ENCODE results near the gene OSBPL5. TPM values are rescaled to one million over a fixed set of nuclear protein-coding genes. Genes with fewer than 3 reads are reported as not detected.
A peak's percentile ranks its signal among the peaks of the same experiment; 100 is the strongest.

Gene OSBPL5
- total and polyA plus RNA-seq, 2 donors from 2014 or later: 8.5 to 63.0 TPM

DNA sequence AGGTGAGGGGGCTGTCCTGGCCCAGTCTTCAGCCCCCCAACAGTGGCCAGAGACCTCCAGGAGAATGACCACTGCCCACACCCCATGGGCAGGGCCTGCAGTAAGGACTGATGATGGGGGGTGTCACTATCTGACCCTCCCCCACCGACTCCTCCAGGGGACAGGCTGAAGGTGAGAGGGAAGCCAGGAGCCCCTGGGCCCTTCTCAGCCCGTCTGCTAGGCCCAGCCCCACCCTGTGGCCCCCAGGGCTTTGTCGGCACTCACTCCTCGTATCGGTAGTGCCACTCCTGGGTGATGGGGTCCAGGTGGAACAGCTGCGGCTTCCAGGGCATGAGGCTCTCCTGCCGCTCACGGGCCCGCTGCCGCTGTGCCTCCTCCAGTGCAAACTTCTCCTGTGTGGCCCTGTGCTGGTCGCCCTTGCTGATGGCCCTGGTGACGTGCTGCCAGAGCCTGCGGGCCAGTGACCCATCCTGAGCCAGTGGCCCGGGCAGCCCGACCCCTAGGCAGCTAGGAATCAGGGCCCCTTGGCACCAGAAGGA is 72.4 kb downstream of the OSBPL5 start:
- intact Hi-C loops (cut with DNase I): no loop called here
- no peak overlapping the region for H3K4me3 ChIP-seq (ENCODE audit: low read length in 3 of 3)
- TF ChIP-seq, protein P1, sequence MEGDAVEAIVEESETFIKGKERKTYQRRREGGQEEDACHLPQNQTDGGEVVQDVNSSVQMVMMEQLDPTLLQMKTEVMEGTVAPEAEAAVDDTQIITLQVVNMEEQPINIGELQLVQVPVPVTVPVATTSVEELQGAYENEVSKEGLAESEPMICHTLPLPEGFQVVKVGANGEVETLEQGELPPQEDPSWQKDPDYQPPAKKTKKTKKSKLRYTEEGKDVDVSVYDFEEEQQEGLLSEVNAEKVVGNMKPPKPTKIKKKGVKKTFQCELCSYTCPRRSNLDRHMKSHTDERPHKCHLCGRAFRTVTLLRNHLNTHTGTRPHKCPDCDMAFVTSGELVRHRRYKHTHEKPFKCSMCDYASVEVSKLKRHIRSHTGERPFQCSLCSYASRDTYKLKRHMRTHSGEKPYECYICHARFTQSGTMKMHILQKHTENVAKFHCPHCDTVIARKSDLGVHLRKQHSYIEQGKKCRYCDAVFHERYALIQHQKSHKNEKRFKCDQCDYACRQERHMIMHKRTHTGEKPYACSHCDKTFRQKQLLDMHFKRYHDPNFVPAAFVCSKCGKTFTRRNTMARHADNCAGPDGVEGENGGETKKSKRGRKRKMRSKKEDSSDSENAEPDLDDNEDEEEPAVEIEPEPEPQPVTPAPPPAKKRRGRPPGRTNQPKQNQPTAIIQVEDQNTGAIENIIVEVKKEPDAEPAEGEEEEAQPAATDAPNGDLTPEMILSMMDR (IDR thresholded peaks at IDR 0.05; ENCODE audit: borderline replicate concordance, extremely low read depth, insufficient read depth): no peak
- no peak overlapping the region for H3K9ac ChIP-seq (ENCODE audit: low read length in 3 of 3)
- H3K27ac ChIP-seq (ENCODE audit: low read depth in 2 of 2, low read length in 2 of 2): no peak overlapping the region
- no peaks in the 10 kb centered on the region for H3K27me3 ChIP-seq (ENCODE audit: control insufficient read depth, insufficient read depth, low read length)
- H3K36me3 ChIP-seq (ENCODE audit: control insufficient read depth in 2 of 3, insufficient read depth in 3 of 3, low read length in 3 of 3): no peaks in the 10 kb centered on the region
- peak in 1 of 5 donors; percentile 74 for DNase-seq
- FAIRE-seq: no peak
- no peaks in the 10 kb centered on the region for H3K9me3 ChIP-seq (ENCODE audit: control insufficient read depth in 2 of 3, insufficient read depth in 1 of 3, low read length in 3 of 3)
- peaks cover 0 to 4% (median 0%) of the 10 kb centered on the region in 3 donors for H3K4me1 ChIP-seq (ENCODE audit: control insufficient read depth in 2 of 3, insufficient read depth in 2 of 3, low read depth in 1 of 3, low read length in 3 of 3)

DNA sequence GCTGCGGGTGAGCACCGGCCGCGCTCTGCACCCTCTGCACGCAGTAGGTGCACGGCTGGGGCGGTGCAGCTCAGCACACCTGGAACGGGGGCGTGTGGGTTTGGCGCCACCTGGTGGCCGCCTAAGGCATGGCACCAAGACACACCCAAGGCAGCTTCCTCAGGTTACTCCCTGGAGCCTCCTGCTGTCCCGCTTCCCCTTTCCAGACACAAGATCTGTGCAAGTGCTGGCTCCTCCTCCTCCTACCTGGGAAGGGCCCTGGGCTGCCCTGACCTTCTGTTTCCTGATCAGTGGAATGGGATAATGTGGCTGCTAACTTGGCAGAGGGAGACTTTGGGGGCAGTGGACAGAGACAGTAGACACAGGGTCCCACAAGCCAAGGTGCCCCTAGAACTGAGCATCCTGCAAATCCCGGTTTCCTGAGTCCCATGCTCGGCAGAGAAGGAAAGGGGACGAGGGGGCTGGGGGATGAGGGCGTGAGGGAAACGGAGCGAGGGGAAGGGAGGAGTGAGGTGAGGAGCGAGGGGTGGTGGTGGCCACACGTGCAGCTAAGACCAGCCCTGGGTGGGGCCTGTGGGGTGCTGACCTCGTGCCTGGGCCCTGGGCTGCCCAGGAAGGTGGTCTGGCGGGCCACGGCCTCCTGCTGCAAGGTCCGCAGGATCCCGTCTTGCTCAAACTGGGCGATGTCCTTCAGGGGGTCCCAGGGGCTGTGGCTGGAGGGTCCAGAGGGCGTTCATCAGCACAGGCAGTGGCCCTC is 73.1 kb downstream of the OSBPL5 start:
- DNase-seq (peak; percentile 68 to 84 (median 74)), FAIRE-seq (no peak)
- peaks cover 0 to 4% (median 0%) of the 10 kb centered on the region in 3 donors for H3K4me1 ChIP-seq (ENCODE audit: control insufficient read depth in 2 of 3, insufficient read depth in 2 of 3, low read depth in 1 of 3, low read length in 3 of 3)
- H3K27me3 ChIP-seq (ENCODE audit: control insufficient read depth, insufficient read depth, low read length): no peaks in the 10 kb centered on the region
- intact Hi-C loops (cut with DNase I): no loop called here
- H3K36me3 ChIP-seq (ENCODE audit: control insufficient read depth in 2 of 3, insufficient read depth in 3 of 3, low read length in 3 of 3): no peaks in the 10 kb centered on the region
- H3K4me3 ChIP-seq (ENCODE audit: low read length in 3 of 3): no peak overlapping the region
- TF ChIP-seq, protein P1 (IDR thresholded peaks at IDR 0.05; ENCODE audit: borderline replicate concordance, extremely low read depth, insufficient read depth): peak; percentile 98
- no peak overlapping the region for H3K27ac ChIP-seq (ENCODE audit: low read depth in 2 of 2, low read length in 2 of 2)
- no peak overlapping the region for H3K9ac ChIP-seq (ENCODE audit: low read length in 3 of 3)
- H3K9me3 ChIP-seq (ENCODE audit: control insufficient read depth in 2 of 3, insufficient read depth in 1 of 3, low read length in 3 of 3): no peaks in the 10 kb centered on the region

DNA sequence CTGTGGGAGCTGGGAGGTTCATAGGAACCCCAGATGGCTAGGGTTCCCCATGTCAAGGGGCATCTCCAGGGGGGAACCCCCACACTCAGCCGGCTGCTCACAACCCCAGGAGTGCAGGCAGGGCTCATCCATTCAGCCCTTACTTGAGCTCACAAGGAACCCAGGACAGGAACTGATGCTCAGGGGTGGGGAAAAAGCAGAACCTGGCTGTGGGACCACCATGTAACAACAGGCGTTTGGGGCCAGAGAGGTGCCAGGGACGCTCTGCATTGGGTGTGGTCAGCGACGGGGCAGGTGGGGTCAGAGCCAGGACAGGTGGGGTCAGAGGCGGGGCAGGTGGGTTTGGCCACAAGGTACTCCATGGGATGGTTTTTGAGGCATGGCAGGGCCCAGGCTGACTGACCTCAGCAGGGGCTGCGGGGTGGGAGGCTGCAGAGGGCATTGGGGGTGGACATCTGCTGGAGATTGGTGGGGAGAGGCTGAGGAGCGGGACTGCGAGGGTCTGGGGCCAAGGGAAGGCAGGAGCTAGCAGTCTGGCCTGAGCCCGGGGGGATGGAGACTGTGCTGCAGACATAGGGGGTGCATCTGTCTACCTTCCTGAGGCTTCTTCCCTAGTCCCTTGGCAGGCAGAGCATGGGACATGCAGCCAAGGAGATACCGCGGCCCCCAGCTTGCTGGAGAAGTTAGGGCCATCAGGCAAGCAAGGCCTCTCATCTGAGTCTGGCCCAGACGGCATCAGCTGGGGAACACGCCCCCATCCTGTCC is 73.8 kb downstream of the OSBPL5 start:
- no peaks in the 10 kb centered on the region for H3K36me3 ChIP-seq (ENCODE audit: control insufficient read depth in 2 of 3, insufficient read depth in 3 of 3, low read length in 3 of 3)

More for the DNA sequence above, 73.8 kb downstream of the OSBPL5 start:
- Histone ChIP-seq H3K9ac (ENCODE audit: low read length in 3 of 3) (no peak overlapping the region), H3K4me1 (ENCODE audit: control insufficient read depth in 2 of 3, insufficient read depth in 2 of 3, low read depth in 1 of 3, low read length in 3 of 3) (peaks cover 0 to 4% (median 0%) of the 10 kb centered on the region in 3 donors), H3K4me3 (ENCODE audit: low read length in 3 of 3) (no peak overlapping the region), H3K27ac (ENCODE audit: low read depth in 2 of 2, low read length in 2 of 2) (no peak overlapping the region), H3K27me3 (ENCODE audit: control insufficient read depth, insufficient read depth, low read length) (no peaks in the 10 kb centered on the region), H3K9me3 (ENCODE audit: control insufficient read depth in 2 of 3, insufficient read depth in 1 of 3, low read length in 3 of 3) (no peaks in the 10 kb centered on the region)
- TF ChIP-seq, protein P1 (IDR thresholded peaks at IDR 0.05; ENCODE audit: borderline replicate concordance, extremely low read depth, insufficient read depth): no peak
- intact Hi-C loops (cut with DNase I): no loop called here
- peak in 1 of 5 donors; percentile 64 for DNase-seq
- FAIRE-seq: no peak
